Pancreas (tissue), 10 donors: ENCODE data around the gene SPA17. TPM values are rescaled to one million over a fixed set of nuclear protein-coding genes. Genes with fewer than 3 reads are reported as not detected.

Experiments used
- ATAC-seq, 4 donors: fragments of 200-7000 bp; cut with Tn5 transposase; one replicate each; pipeline versions ENCODE4 v1.8.0 to v1.9.1; 2020; ENCODE audit warnings: mild to moderate bottlenecking in 4 of 4, moderate library complexity in 4 of 4
- DNase-seq, 6 donors: peaks; one replicate each; pipeline ENCODE4 v3.0.0-alpha.2; 2020
- FAIRE-seq: peaks from 2 replicates; lab custom pipeline; 2012; peaks lifted over from hg19 to GRCh38; lab: Jason Lieb, UNC
- H3K27ac ChIP-seq, 4 donors: fragments of 200-600 bp; sonication (generic); 1 replicate in 3 of 4; 2 replicates in 1 of 4; pipeline versions ENCODE4 v1.5.0 to v1.8.0; 2020
- H3K27me3 ChIP-seq, 4 donors: fragments of 200-600 bp; one replicate each; pipeline ENCODE4 v1.8.0; 2021
- H3K36me3 ChIP-seq, 3 donors: fragments of 200-600 bp; sonication (generic) in 1 of 3; one replicate each; pipeline versions ENCODE4 v1.5.0 to v1.8.0; 2020 to 2021
- H3K4me1 ChIP-seq, 3 donors: fragments of 200-600 bp; one replicate each; pipeline ENCODE4 v1.8.0; 2021
- H3K4me3 ChIP-seq, 4 donors: fragments of 200-600 bp; sonication (generic) in 2 of 4; one replicate each; pipeline versions ENCODE4 v1.5.0 to v1.8.0; 2020 to 2021
- H3K9me3 ChIP-seq, 4 donors: fragments of 200-600 bp; one replicate each; pipeline ENCODE4 v1.8.0; 2021
- WGBS, 2 donors: extraction: QIAGEN DNeasy Blood & Tissue Kit; methylation state at CpG; one replicate each; pipeline ENCODE4 v1.1.7; 2013; 5-methylcytosine and 5-hydroxymethylcytosine counted together
- intact Hi-C, 3 donors: fragments of 100-400 bp; cut with DNase I; formaldehyde crosslinking; loops; one replicate each; pipeline versions ENCODE4 v1.11.1 to v1.14.2; 2022
- polyA plus RNA-seq, 2 donors: library from polyadenylated mRNA; stranded (reverse); fragments of 200-250 nt; gene quantifications; one replicate each; pipeline ENCODE4 v1.2.3, GENCODE V29; 2013
- total RNA-seq, 6 donors: library from RNA; stranded (reverse); fragmentation: NEBNext Ultra II Directional in 4 of 6; extraction: Animal tissue kit (Norgen Biotek cat#: 25700) in 4 of 6; gene quantifications; one replicate each; pipeline versions ENCODE4 v1.2.1 to v1.2.4, GENCODE V29; 2021 to 2023
- TF ChIP-seq, protein P1 (sequence below), 4 donors: fragments of 200-600 bp; sonication (generic) in 3 of 4; IDR thresholded peaks; one replicate each; pipeline versions ENCODE4 v1.5.0 to v1.8.0; 2021; ENCODE audit warnings: antibody characterized with exemption in 4 of 4
- donor health status: healthy with polysubstance abuse.
- donor health status: DM: no; HTN: no; CAD: no; lungs with moderate emphysema.
- donor health status: DM: no; HTN: no; CAD: no.
- donor health status: control.
- donor health status: control.
- donor health status: Bipolar disorder and iron deficiency.
- donor health status: DM: yes; HTN: yes; CAD: no.
- donor health status: DM: no; HTN: no; CAD: no.
- donor health status: DM: no; HTN: no; CAD: no.
- donor health status: DM: yes; HTN: yes; CAD: no.

The SPA17 gene
- total and polyA plus RNA-seq, 8 donors, result 1.2 to 7.3 (median 2.4) TPM

DNA sequence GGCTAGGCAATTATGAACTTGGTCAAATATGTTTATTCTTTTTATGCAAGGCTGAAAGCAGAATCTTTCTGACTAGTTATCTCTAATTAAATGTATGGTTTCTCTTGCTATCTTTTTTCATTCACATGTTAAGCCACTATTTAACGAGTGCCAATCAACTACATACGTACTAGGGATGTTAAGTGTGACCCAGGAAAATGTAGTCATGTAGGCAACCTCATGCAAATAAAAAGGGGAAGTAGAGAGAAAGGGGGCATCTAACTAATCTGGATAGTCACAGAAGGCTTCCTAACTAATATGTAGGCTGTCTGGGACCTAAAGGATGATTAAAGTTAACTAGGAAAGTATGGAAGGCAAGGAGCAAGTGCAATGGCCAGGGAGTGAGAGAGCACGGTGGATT is 27.6 kb upstream of the SPA17 start:
- H3K4me1 ChIP-seq, result no peaks in the 10 kb centered on the region
- TF ChIP-seq, protein P1, sequence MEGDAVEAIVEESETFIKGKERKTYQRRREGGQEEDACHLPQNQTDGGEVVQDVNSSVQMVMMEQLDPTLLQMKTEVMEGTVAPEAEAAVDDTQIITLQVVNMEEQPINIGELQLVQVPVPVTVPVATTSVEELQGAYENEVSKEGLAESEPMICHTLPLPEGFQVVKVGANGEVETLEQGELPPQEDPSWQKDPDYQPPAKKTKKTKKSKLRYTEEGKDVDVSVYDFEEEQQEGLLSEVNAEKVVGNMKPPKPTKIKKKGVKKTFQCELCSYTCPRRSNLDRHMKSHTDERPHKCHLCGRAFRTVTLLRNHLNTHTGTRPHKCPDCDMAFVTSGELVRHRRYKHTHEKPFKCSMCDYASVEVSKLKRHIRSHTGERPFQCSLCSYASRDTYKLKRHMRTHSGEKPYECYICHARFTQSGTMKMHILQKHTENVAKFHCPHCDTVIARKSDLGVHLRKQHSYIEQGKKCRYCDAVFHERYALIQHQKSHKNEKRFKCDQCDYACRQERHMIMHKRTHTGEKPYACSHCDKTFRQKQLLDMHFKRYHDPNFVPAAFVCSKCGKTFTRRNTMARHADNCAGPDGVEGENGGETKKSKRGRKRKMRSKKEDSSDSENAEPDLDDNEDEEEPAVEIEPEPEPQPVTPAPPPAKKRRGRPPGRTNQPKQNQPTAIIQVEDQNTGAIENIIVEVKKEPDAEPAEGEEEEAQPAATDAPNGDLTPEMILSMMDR (IDR thresholded peaks at IDR 0.05), result no peak
- H3K4me3 ChIP-seq, result no peak overlapping the region
- DNase-seq, result no peak
- H3K36me3 ChIP-seq, result peaks cover 0 to 4% (median 0%) of the 10 kb centered on the region in 3 donors
- H3K9me3 ChIP-seq, result no peaks in the 10 kb centered on the region
- no peak overlapping the region for H3K27ac ChIP-seq
- intact Hi-C loops, result no loop called here
- FAIRE-seq, result no peak
- ATAC-seq, result no peak
- 73 to 91% methylated on average over 3 of the region's 3 CpGs for WGBS, 2 donors
- H3K27me3 ChIP-seq, result no peaks in the 10 kb centered on the region

DNA sequence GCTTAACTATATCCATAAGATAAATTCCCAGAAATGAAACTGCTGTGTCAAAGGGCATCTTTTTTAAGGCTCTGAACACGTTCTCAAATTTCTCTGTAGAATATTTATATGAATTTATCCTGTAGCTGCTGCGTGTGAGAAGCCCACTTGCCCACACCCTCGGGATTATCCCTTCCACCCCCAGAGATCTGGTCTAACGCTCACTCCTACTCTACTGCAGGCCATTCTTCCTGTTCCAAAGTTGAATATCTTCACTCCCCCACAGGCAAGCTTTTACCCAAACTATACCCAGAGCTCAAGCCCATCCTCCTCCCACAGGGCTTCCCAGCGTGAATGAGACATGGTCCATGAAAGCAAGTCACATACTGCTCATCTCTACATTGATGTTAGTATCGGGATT is 25.1 kb upstream of the SPA17 start:
- H3K27me3 ChIP-seq, result no peaks in the 10 kb centered on the region
- 70 to 86% methylated on average over 6 of the region's 6 CpGs for WGBS, 2 donors
- no peaks in the 10 kb centered on the region for H3K4me1 ChIP-seq
- no peak overlapping the region for H3K4me3 ChIP-seq
- no peak for DNase-seq
- no peak for ATAC-seq
- H3K36me3 ChIP-seq, result peaks cover 0 to 4% (median 0%) of the 10 kb centered on the region in 3 donors
- no peak overlapping the region for H3K27ac ChIP-seq
- H3K9me3 ChIP-seq, result no peaks in the 10 kb centered on the region
- intact Hi-C loops, result no loop called here
- no peak for FAIRE-seq
- TF ChIP-seq, protein P1 (IDR thresholded peaks at IDR 0.05), result no peak

DNA sequence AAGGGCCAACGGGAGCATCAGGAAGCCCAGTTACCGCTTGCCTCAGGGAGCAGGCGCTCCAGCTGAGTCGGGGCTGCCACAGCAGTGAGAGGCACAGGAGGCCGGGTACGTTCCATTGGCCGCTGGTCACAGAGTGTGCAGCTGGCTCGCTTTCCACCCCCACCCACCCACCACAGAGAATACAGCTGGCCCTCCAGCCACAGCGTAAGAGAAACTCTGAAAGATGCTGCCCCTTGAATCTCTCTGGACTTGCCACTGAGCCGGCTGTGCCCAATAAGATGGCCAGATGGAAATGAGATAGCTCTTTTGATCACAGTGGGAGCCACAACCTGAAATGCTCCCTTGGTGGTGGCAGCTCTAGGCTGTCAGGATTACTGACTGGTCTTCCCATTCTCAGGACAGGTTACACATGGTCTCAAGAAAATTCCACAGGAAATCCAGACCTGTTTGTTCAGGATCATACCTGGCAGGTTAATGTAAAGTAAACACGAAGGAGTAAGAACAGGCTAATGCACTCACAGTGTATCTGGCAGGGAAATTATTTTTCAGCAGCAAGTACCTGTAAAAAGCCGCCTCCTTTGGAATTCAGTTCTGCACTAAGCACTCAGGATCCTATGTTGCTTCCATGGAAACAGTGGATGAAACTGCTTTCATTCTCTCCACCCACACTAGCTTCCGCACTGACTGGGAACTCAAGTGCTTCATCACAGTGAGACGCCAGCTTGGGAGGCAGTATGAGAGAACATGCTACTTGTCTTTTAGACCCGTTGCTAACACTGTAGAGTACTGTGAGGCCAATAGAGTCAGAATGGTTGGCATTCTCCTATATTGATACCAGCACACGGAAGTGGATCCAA is 16.7 kb upstream of the SPA17 start:
- H3K4me1 ChIP-seq, result no peaks in the 10 kb centered on the region
- H3K27me3 ChIP-seq, result no peaks in the 10 kb centered on the region
- no peaks in the 10 kb centered on the region for H3K36me3 ChIP-seq
- no peaks in the 10 kb centered on the region for H3K9me3 ChIP-seq
- no peak overlapping the region for H3K27ac ChIP-seq
- ATAC-seq (peak in 1 of 4 donors; percentile 37), DNase-seq (no peak), FAIRE-seq (no peak)
- TF ChIP-seq, protein P1 (IDR thresholded peaks at IDR 0.05), result no peak
- no peak overlapping the region for H3K4me3 ChIP-seq
- WGBS, 2 donors, result 76 to 80% methylated on average over 16 of the region's 16 CpGs
- intact Hi-C loops, result no loop called here

DNA sequence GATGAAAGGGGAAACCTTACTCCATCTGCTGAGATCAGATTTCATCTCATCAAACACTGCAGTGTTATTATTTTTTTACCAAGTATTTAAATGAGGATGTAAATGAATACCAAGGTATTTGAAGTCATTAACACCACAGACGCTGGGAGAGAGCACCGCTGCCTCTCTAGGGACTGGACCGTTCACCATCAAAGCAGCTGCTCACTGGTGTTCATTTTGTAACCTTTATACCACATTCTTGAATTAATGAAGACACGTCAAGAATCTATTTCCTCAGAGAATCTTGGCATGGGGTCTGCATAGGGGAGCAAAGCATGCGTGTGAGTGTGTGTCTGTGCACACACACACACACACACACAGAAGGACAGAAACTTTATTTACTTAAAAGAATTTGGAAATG is 15.8 kb upstream of the SPA17 start:
- no peak for ATAC-seq

More for the DNA sequence above, 15.8 kb upstream of the SPA17 start:
- Histone ChIP-seq H3K9me3 (no peaks in the 10 kb centered on the region), H3K4me3 (no peak overlapping the region), H3K27me3 (no peaks in the 10 kb centered on the region), H3K27ac (no peak overlapping the region), H3K36me3 (no peaks in the 10 kb centered on the region), H3K4me1 (no peaks in the 10 kb centered on the region)
- intact Hi-C loops, result no loop called here
- DNase-seq (no peak), FAIRE-seq (no peak)
- TF ChIP-seq, protein P1 (IDR thresholded peaks at IDR 0.05), result no peak
- 91 to 95% methylated on average over 5 of the region's 5 CpGs for WGBS, 2 donors
